GM18861 (cell line): ENCODE data around the gene ZNF687.

ENCODE experiments used
- ATAC-seq: cut with Tn5 transposase; IDR thresholded peaks from one replicate; pipeline ENCODE4 v1.9.1; 2021; ENCODE audit not compliant: unreplicated experiment

The ZNF687 gene

GRCh38 chr1:151312411-151312810 lies 30.3 kb downstream of the ZNF687 start:
- ATAC-seq, result no peak

GRCh38 chr1:151312826-151313225 lies 30.7 kb downstream of the ZNF687 start:
- ATAC-seq, result no peak

GRCh38 chr1:151313501-151313900 lies 31.4 kb downstream of the ZNF687 start:
- ATAC-seq, result no peak

GRCh38 chr1:151314137-151314875 lies 32.2 kb downstream of the ZNF687 start:
- no peak for ATAC-seq

GRCh38 chr1:151315565-151316235 lies 33.6 kb downstream of the ZNF687 start:
- ATAC-seq, result no peak

- no peak for ATAC-seq
Measured at GRCh38 chr1:151318975-151319374, 36.9 kb downstream of the ZNF687 start.

GRCh38 chr1:151324390-151324930 lies 42.4 kb downstream of the ZNF687 start:
- ATAC-seq, result no peak

- no peak for ATAC-seq
Measured at GRCh38 chr1:151325231-151325630, 43.1 kb downstream of the ZNF687 start.

GRCh38 chr1:151325646-151326429 lies 43.7 kb downstream of the ZNF687 start:
- ATAC-seq, result no peak

- peak; percentile 25 for ATAC-seq
Measured at GRCh38 chr1:151326619-151327222, 44.6 kb downstream of the ZNF687 start.

GRCh38 chr1:151327223-151327902 lies 45.3 kb downstream of the ZNF687 start, which contains the start of gene PI4KB:
Gene PI4KB, minus strand, starts transcription at chr1:151327416. Its CDS starts 10,935 bp downstream, at chr1:151316481.
- peak; percentile 76 for ATAC-seq

- no peak for ATAC-seq
Measured at GRCh38 chr1:151327903-151328674, 46.0 kb downstream of the ZNF687 start.

GRCh38 chr1:151334822-151335221 lies 52.7 kb downstream of the ZNF687 start:
- ATAC-seq, result no peak

GRCh38 chr1:151336556-151336955 lies 54.5 kb downstream of the ZNF687 start:
- no peak for ATAC-seq

- peak; percentile 68 for ATAC-seq
Measured at GRCh38 chr1:151340870-151341754, 59.0 kb downstream of the ZNF687 start.
